Measurements from ENCODE around the gene WDFY3. TPM values are rescaled to one million over a fixed set of nuclear protein-coding genes. Genes with fewer than 3 reads are reported as not detected.

The WDFY3 gene
- total RNA-seq, 3 donors from 2014 or later = 119 to 156 (median 125) TPM

- no peak for DNase-seq (ENCODE audit: low spot score in 2 of 2)
- Histone ChIP-seq H3K36me3 (no peaks in the 10 kb centered on the region), H3K27me3 (no peaks in the 10 kb centered on the region), H3K9me3 (no peaks in the 10 kb centered on the region), H3K4me1 (peaks cover 0 to 4% of the 10 kb centered on the region in 2 donors), H3K27ac (no peak overlapping the region), H3K4me3 (no peak overlapping the region)
- intact Hi-C loops (cut with DNase I; ENCODE audit: low total_unique reads) = no loop called here
- TF ChIP-seq POLR2AphosphoS5 (IDR thresholded peaks at IDR 0.05) = no peak
- TF ChIP-seq POLR2A (IDR thresholded peaks at IDR 0.05) = no peak
- TF ChIP-seq CTCF (IDR thresholded peaks at IDR 0.05) = no peak
These were observed 38.4 kb downstream of the WDFY3 start for GRCh38 chr4:84928089-84928488.

GRCh38 chr4:84927428-84927827 lies 39.1 kb downstream of the WDFY3 start:
- H3K36me3 ChIP-seq = no peaks in the 10 kb centered on the region
- no peak for TF ChIP-seq POLR2A (IDR thresholded peaks at IDR 0.05)
- TF ChIP-seq CTCF (IDR thresholded peaks at IDR 0.05) = no peak
- no peak for TF ChIP-seq POLR2AphosphoS5 (IDR thresholded peaks at IDR 0.05)
- H3K9me3 ChIP-seq = no peaks in the 10 kb centered on the region
- H3K4me3 ChIP-seq = no peak overlapping the region
- no peak overlapping the region for H3K27ac ChIP-seq
- H3K4me1 ChIP-seq = peaks cover 0 to 4% of the 10 kb centered on the region in 2 donors
- no peak for DNase-seq (ENCODE audit: low spot score in 2 of 2)
- intact Hi-C loops (cut with DNase I; ENCODE audit: low total_unique reads) = no loop called here
- H3K27me3 ChIP-seq = no peaks in the 10 kb centered on the region

DNA sequence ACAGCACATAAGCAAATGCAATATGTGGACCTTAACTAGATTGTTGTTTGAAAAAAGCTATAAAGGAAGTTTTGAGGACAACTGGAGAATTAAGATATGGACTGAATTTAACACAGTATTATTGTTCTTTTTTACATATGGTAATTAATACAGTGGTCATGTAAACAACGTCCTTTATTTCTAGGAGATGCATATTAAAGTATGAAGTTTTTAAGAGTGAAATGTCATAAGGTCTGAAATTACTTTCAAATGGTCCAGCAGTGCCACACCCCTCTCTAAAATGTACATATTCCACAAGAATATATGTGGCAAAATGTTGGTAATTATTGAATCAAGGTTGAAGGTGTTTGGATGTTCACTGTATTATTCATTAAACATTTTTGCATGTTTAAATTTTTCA lies 40.9 kb downstream of the WDFY3 start:
- intact Hi-C loops (cut with DNase I; ENCODE audit: low total_unique reads) = no loop called here
- H3K4me3 ChIP-seq = no peak overlapping the region
- peaks cover 0 to 4% of the 10 kb centered on the region in 2 donors for H3K4me1 ChIP-seq
- DNase-seq (ENCODE audit: low spot score in 2 of 2) = no peak
- H3K27ac ChIP-seq = no peak overlapping the region
- H3K36me3 ChIP-seq = no peaks in the 10 kb centered on the region
- no peaks in the 10 kb centered on the region for H3K9me3 ChIP-seq
- no peaks in the 10 kb centered on the region for H3K27me3 ChIP-seq
- TF ChIP-seq POLR2A (IDR thresholded peaks at IDR 0.05) (no peak), CTCF (IDR thresholded peaks at IDR 0.05) (no peak), POLR2AphosphoS5 (IDR thresholded peaks at IDR 0.05) (no peak)

DNA sequence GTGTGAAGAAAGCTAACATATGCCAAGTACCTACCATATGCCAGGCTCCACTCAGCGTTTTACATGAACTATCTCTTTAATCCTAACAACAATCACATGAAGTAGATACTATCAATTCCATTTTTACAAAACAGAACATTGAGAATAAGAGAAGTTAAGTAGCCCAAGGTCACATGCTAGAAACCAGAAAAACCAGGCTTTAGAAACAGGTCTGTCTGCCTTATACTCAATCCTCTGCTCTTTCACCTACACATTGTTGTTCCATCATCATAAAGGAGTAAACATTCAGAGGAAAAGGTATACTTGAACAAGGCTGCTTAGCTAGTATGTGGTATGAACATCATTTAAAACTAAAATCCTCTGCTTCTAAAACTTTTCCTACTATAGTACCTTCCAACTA lies 42.1 kb downstream of the WDFY3 start:
- Histone ChIP-seq H3K9me3 (no peaks in the 10 kb centered on the region), H3K4me3 (no peak overlapping the region), H3K27me3 (no peaks in the 10 kb centered on the region), H3K36me3 (no peaks in the 10 kb centered on the region), H3K4me1 (peaks cover 0 to 4% of the 10 kb centered on the region in 2 donors), H3K27ac (no peak overlapping the region)
- no peak for TF ChIP-seq CTCF (IDR thresholded peaks at IDR 0.05)
- TF ChIP-seq POLR2A (IDR thresholded peaks at IDR 0.05) = no peak
- no peak for TF ChIP-seq POLR2AphosphoS5 (IDR thresholded peaks at IDR 0.05)
- DNase-seq (ENCODE audit: low spot score in 2 of 2) = no peak
- intact Hi-C loops (cut with DNase I; ENCODE audit: low total_unique reads) = no loop called here

DNA sequence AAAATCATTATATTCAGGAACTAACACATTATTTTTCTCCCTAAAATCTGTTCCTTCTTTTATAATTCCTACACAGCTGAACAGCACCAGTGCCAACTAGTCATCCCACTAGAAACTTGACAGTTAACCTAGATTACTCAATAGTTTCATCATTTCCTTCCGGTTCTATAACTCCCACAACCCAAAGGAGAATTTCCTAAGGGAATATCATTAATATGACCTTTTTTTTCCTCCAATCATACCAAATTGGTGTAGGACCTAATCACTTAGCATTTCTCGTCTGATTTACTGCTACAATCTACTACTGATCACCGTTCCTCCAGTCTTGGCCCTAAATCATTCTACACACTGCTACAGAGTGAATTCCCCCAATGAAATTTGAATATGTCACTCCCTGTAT lies 45.9 kb downstream of the WDFY3 start:
- H3K27me3 ChIP-seq = no peaks in the 10 kb centered on the region
- H3K4me3 ChIP-seq = no peak overlapping the region
- H3K4me1 ChIP-seq = peaks cover 0 to 15% of the 10 kb centered on the region in 2 donors
- H3K9me3 ChIP-seq = no peaks in the 10 kb centered on the region
- TF ChIP-seq POLR2A (IDR thresholded peaks at IDR 0.05) = no peak
- no peak for TF ChIP-seq POLR2AphosphoS5 (IDR thresholded peaks at IDR 0.05)
- no peak for TF ChIP-seq CTCF (IDR thresholded peaks at IDR 0.05)
- DNase-seq (ENCODE audit: low spot score in 2 of 2) = no peak
- H3K36me3 ChIP-seq = no peaks in the 10 kb centered on the region
- intact Hi-C loops (cut with DNase I; ENCODE audit: low total_unique reads) = no loop called here
- no peak overlapping the region for H3K27ac ChIP-seq
